ENCODE results near the gene BRD4.

The BRD4 gene

GRCh38 chr19:15194938-15195337 is 137.4 kb downstream of the BRD4 start:
- DNase-seq (ENCODE audit: low read depth in 2 of 2): no peak

- no peak for DNase-seq (ENCODE audit: low read depth in 2 of 2)
These were observed 140.4 kb downstream of the BRD4 start for GRCh38 chr19:15191982-15192381.

- no peak for DNase-seq (ENCODE audit: low read depth in 2 of 2)
These were observed 140.8 kb downstream of the BRD4 start for GRCh38 chr19:15191514-15191913.

DNA sequence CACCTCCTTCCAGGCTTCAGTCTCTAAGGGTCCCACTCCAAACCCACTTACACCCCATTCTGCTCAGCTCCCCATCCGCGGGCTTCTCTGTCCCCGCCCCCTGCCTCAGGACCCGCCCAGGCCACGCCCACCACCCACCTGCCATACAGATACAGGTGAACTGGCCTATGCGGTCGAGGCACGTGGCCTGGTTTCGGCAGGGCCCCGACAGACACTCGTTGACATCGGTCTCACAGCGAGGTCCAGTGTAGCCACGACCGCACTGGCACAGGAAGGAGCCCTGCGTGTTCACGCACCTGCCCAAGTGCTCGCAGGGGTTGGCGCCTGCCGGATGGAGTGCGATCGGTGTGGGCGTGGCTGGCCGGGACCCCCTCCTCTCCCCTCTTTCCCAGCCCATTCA is 143.5 kb downstream of the BRD4 start:
- DNase-seq (ENCODE audit: low read depth in 2 of 2): no peak

- no peak for DNase-seq (ENCODE audit: low read depth in 2 of 2)
These were observed 145.0 kb downstream of the BRD4 start for GRCh38 chr19:15187026-15188007.

All from stimulated activated CD8-positive, alpha-beta memory T cell treated with anti-CD3 and anti-CD28 coated beads, Interleukin-2, amount 100 ng/mL, for 48 hours (primary cell).